IMR-90 (cell line): ENCODE results near the gene NDUFS2. TPM values are rescaled to one million over a fixed set of nuclear protein-coding genes. Genes with fewer than 3 reads are reported as not detected.

Source experiments
- ATAC-seq: fragments of 200-7000 bp; cut with Tn5 transposase; 2 replicates; pipeline ENCODE4 v1.9.1; 2020; ENCODE audit warnings: low read depth, mild to moderate bottlenecking, moderate library complexity
- BruUV-seq: library from RNA; stranded (reverse); fragments of 400-500 nt; replicated peaks from 2 replicates; lab custom pipeline; 2021; lab: Mats Ljungman, UMichigan
- CTCF ChIA-PET: fragments of 300-600 bp; formaldehyde crosslinking; extraction: SDS; loops from one replicate; lab custom pipeline; 2021; ENCODE audit warnings: antibody characterized with exemption; lab: Yijun Ruan, JAX
- POLR2A ChIA-PET: fragments of 300-600 bp; sonication (Branson Sonifier 250); formaldehyde crosslinking; loops from one replicate; lab custom pipeline; 2022; ENCODE audit warnings: antibody characterized with exemption; ENCODE audit not compliant: unreplicated experiment; lab: Charles Lee
- DNase-seq: peaks from one replicate; pipeline ENCODE4 v3.0.0; 2013
- H2AFZ ChIP-seq: replicated peaks from 2 replicates; pipeline ENCODE3; 2013; ENCODE audit warnings: low read length, mild to moderate bottlenecking; ENCODE audit not compliant: poor library complexity
- H2AK5ac ChIP-seq: 2 replicates; pipeline ENCODE4 v1.6.1; 2013; ENCODE audit warnings: low read depth, low read length, inconsistent platforms
- H2AK9ac ChIP-seq: replicated peaks from 2 replicates; pipeline ENCODE3; 2013; ENCODE audit warnings: mild to moderate bottlenecking, low read depth, low read length, moderate library complexity; ENCODE audit not compliant: poor library complexity
- H2BK120ac ChIP-seq: 2 replicates; pipeline ENCODE4 v1.6.1; 2013; ENCODE audit warnings: low read depth, low read length, inconsistent platforms
- H2BK15ac ChIP-seq: 3 replicates; pipeline ENCODE4 v1.6.1; 2013; ENCODE audit warnings: low read depth, low read length, inconsistent platforms
- H2BK20ac ChIP-seq: 2 replicates; pipeline ENCODE4 v1.6.1; 2013; ENCODE audit warnings: low read depth, mild to moderate bottlenecking, inconsistent platforms, low read length, moderate library complexity
- H2BK5ac ChIP-seq: 2 replicates; pipeline ENCODE4 v1.6.1; 2013; ENCODE audit warnings: mild to moderate bottlenecking, low read depth, low read length, inconsistent platforms; ENCODE audit not compliant: poor library complexity, severe bottlenecking
- H3K14ac ChIP-seq: replicated peaks from 2 replicates; pipeline ENCODE4 v1.6.1; 2013; ENCODE audit warnings: low read depth, low read length, inconsistent platforms
- H3K18ac ChIP-seq: 2 replicates; pipeline ENCODE4 v1.6.1; 2013; ENCODE audit warnings: low read depth, low read length, control low read depth
- H3K23ac ChIP-seq: 2 replicates; pipeline ENCODE4 v1.6.1; 2013; ENCODE audit warnings: low read depth, low read length, inconsistent platforms
- H3K27ac ChIP-seq: 2 replicates; pipeline ENCODE4 v1.5.1; 2013; ENCODE audit warnings: mild to moderate bottlenecking, control low read depth, low read length; ENCODE audit not compliant: insufficient read depth
- H3K27me3 ChIP-seq: 2 replicates; pipeline ENCODE4 v1.6.1; 2013; ENCODE audit warnings: low read length; ENCODE audit not compliant: control insufficient read depth, insufficient read depth
- H3K36me3 ChIP-seq: 2 replicates; pipeline ENCODE4 v1.6.1; 2013; ENCODE audit warnings: low read length, mixed read lengths; ENCODE audit not compliant: control insufficient read depth, insufficient read depth
- H3K4ac ChIP-seq: 2 replicates; pipeline ENCODE4 v1.6.1; 2013; ENCODE audit warnings: low read depth, low read length, inconsistent platforms
- H3K4me1 ChIP-seq: 2 replicates; pipeline ENCODE4 v1.6.1; 2013; ENCODE audit warnings: low read length, mixed read lengths; ENCODE audit not compliant: control insufficient read depth, insufficient read depth
- H3K4me2 ChIP-seq: 2 replicates; pipeline ENCODE4 v1.6.1; 2013; ENCODE audit warnings: low read depth, mild to moderate bottlenecking, control low read depth, low read length, moderate library complexity
- H3K4me3 ChIP-seq: 2 replicates; pipeline ENCODE4 v1.5.1; 2013; ENCODE audit warnings: low read depth, mild to moderate bottlenecking, control low read depth, low read length, moderate library complexity; ENCODE audit not compliant: insufficient read depth
- H3K56ac ChIP-seq: 2 replicates; pipeline ENCODE4 v1.6.1; 2013; ENCODE audit warnings: low read length, inconsistent platforms; ENCODE audit not compliant: insufficient read depth; ENCODE audit errors: extremely low read depth
- H3K79me1 ChIP-seq, 2 experiments: 2 replicates each; pipeline ENCODE4 v1.6.1; 2013; ENCODE audit warnings: low read length in 2 of 2, inconsistent platforms in 1 of 2, low read depth in 1 of 2
- H3K9ac ChIP-seq: 2 replicates; pipeline ENCODE4 v1.6.1; 2013; ENCODE audit warnings: low read depth, low read length, control low read depth
- H3K9me1 ChIP-seq: 2 replicates; pipeline ENCODE4 v1.6.1; 2013; ENCODE audit warnings: low read length, inconsistent platforms; ENCODE audit not compliant: insufficient read depth
- H3K9me3 ChIP-seq: 2 replicates; pipeline ENCODE4 v1.6.1; 2013; ENCODE audit warnings: low read length; ENCODE audit not compliant: control insufficient read depth, insufficient read depth
- H4K20me1 ChIP-seq: 2 replicates; pipeline ENCODE4 v1.6.1; 2013; ENCODE audit warnings: low read length, inconsistent platforms; ENCODE audit not compliant: insufficient read depth
- H4K5ac ChIP-seq: 2 replicates; pipeline ENCODE4 v1.6.1; 2013; ENCODE audit warnings: mild to moderate bottlenecking, low read depth, low read length, control low read depth
- H4K8ac ChIP-seq, 2 experiments: 2 replicates each; pipeline ENCODE4 v1.6.1; 2013; ENCODE audit warnings: low read depth in 2 of 2, low read length in 2 of 2, control low read depth in 1 of 2, inconsistent platforms in 1 of 2
- H4K91ac ChIP-seq: 2 replicates; pipeline ENCODE4 v1.6.1; 2013; ENCODE audit warnings: low read depth, low read length, inconsistent platforms; ENCODE audit not compliant: insufficient read depth
- CTCF ChIP-seq: conservative IDR thresholded peaks from 2 replicates; pipeline ENCODE4 v1.5.1; 2012; ENCODE audit warnings: mild to moderate bottlenecking, low read depth, low read length, improper control_type of control experiment
- FOS ChIP-seq: fragments of 150-350 bp; IDR thresholded peaks from 2 replicates; pipeline ENCODE4 v1.6.1; 2016; ENCODE audit warnings: low read depth, low read length
- MAZ ChIP-seq: IDR thresholded peaks from 2 replicates; pipeline ENCODE4 v1.6.1; 2012; ENCODE audit warnings: low read depth, mild to moderate bottlenecking, low read length, improper control_type of control experiment, moderate library complexity, borderline replicate concordance
- MXI1 ChIP-seq: IDR thresholded peaks from 2 replicates; pipeline ENCODE4 v1.6.1; 2012; ENCODE audit warnings: low read depth, mild to moderate bottlenecking, low read length, moderate library complexity, borderline replicate concordance
- NFE2L2 ChIP-seq: fragments of 150-350 bp; IDR thresholded peaks from 2 replicates; pipeline ENCODE4 v1.6.1; 2016; ENCODE audit warnings: low read depth, mild to moderate bottlenecking, low read length
- RCOR1 ChIP-seq: IDR thresholded peaks from 2 replicates; pipeline ENCODE4 v1.6.1; 2012; ENCODE audit warnings: mild to moderate bottlenecking, low read length, improper control_type of control experiment; ENCODE audit not compliant: insufficient replicate concordance
- WGBS, 2 experiments: methylation state at CpG; one replicate each; pipeline versions ENCODE4 v1.1.5 to v1.1.7; 2013; ENCODE audit warnings: missing lambda C conversion rate in 2 of 2; ENCODE audit not compliant: insufficient read length in 1 of 2; ENCODE audit errors: extremely low coverage in 2 of 2; 5-methylcytosine and 5-hydroxymethylcytosine counted together
- dilution Hi-C: fragments of 300-500 bp; cut with HindIII; formaldehyde crosslinking; loops from one replicate; pipeline ENCODE4 v1.14.3; 2018; ENCODE audit warnings: low sequenced_read_pairs; ENCODE audit not compliant: unreplicated experiment
- in situ Hi-C: fragments of 300-500 bp; cut with MboI; formaldehyde crosslinking; loops from 3 replicates; pipeline ENCODE4 v1.14.3; 2019; ENCODE audit warnings: low sequenced_read_pairs, inconsistent platforms, mixed read lengths
- intact Hi-C: fragments of 100-400 bp; cut with micrococcal nuclease; formaldehyde crosslinking; loops from 2 replicates; pipeline ENCODE4 v1.10.0; 2022
- polyA plus RNA-seq, 3 experiments: library from polyadenylated mRNA; depleted of rRNA; stranded (reverse); fragments of >200 nt; gene quantifications; 2 replicates each; pipeline ENCODE4 v1.2.3, GENCODE V29; 2012; ENCODE audit warnings: low replicate concordance in 1 of 3
- total RNA-seq: library from RNA; depleted of rRNA; stranded (reverse); fragments of >200 nt; gene quantifications from 2 replicates; pipeline ENCODE4 v1.2.3, GENCODE V29; 2012

Gene NDUFS2
- total and polyA plus RNA-seq, 2 of the 4 experiments (the other 2 are of a cell fraction) = 85.5 to 101 TPM

GRCh38 chr1:161163793-161164192 lies 38.4 kb upstream of the NDUFS2 start:
- Histone ChIP-seq H2AK5ac (no peak overlapping the region), H3K23ac (no peak overlapping the region), H4K8ac (no peak overlapping the region), H4K91ac (no peak overlapping the region), H3K56ac (no peak overlapping the region), H4K5ac (no peak overlapping the region), H2AFZ (no peak overlapping the region), H2BK15ac (no peak overlapping the region), H3K9me1 (peaks cover 13% of the 10 kb centered on the region), H3K9me3 (no peaks in the 10 kb centered on the region), H3K9ac (no peak overlapping the region), H3K4me3 (no peak overlapping the region), H2BK120ac (no peak overlapping the region), H3K27me3 (no peaks in the 10 kb centered on the region), H3K4ac (no peak overlapping the region), H2AK9ac (no peak overlapping the region), H3K36me3 (peaks cover 24% of the 10 kb centered on the region), H2BK20ac (no peak overlapping the region), H4K20me1 (no peaks in the 10 kb centered on the region), H3K18ac (no peak overlapping the region), H3K27ac (no peak overlapping the region), H3K4me2 (no peak overlapping the region), H3K14ac (no peak overlapping the region), H2BK5ac (no peak overlapping the region), H3K79me1 (peaks cover 19 to 36% of the 10 kb centered on the region in 2 experiments), H3K4me1 (peaks cover 8% of the 10 kb centered on the region)
- TF ChIP-seq RCOR1 (no peak), MXI1 (no peak), NFE2L2 (no peak), CTCF (no peak), FOS (no peak), MAZ (no peak)
- CTCF ChIA-PET = no interaction called here
- in situ Hi-C loops = no loop called here
- WGBS, 2 experiments = no CpG with 5 or more reads among the region's 5 CpGs
- ATAC-seq (no peak), DNase-seq (no peak)
- POLR2A ChIA-PET = no interaction called here
- dilution Hi-C loops = no loop called here
- intact Hi-C loops = no loop called here
- no TSS peak for BruUV-seq
